Neural cell (in vitro differentiated cells): Measurements from ENCODE around the gene COL27A1. TPM values are rescaled to one million over a fixed set of nuclear protein-coding genes. Genes with fewer than 3 reads are reported as not detected.

Source experiments
- H2AFZ ChIP-seq: fragments of 200-600, 300-800 bp; sonication (generic), shearing (Covaris generic); 2 replicates; pipeline ENCODE4 v1.6.0; 2014; ENCODE audit warnings: low read depth, mild to moderate bottlenecking, antibody characterized with exemption, low read length, moderate library complexity
- H3F3A ChIP-seq: fragments of 200-600 bp; shearing (Covaris generic); 2 replicates; pipeline ENCODE4 v1.6.1; 2016; ENCODE audit warnings: mild to moderate bottlenecking, moderate library complexity, mixed read lengths, antibody characterized with exemption, low read length; ENCODE audit not compliant: insufficient read depth, poor library complexity, severe bottlenecking
- H3K27ac ChIP-seq: fragments of 200-600, 300-800 bp; sonication (generic), shearing (Covaris generic); 2 replicates; pipeline ENCODE4 v1.5.1; 2014; ENCODE audit warnings: mild to moderate bottlenecking, low read length, moderate library complexity
- H3K27me3 ChIP-seq: fragments of 300-800, 200-600 bp; sonication (generic), shearing (Covaris generic); 2 replicates; pipeline ENCODE4 v1.6.0; 2014; ENCODE audit warnings: mild to moderate bottlenecking, low read depth, low read length, moderate library complexity; ENCODE audit not compliant: insufficient read depth
- H3K36me3 ChIP-seq: fragments of 300-800, 200-600 bp; sonication (generic), shearing (Covaris generic); 2 replicates; pipeline ENCODE4 v1.5.1; 2014; ENCODE audit warnings: mild to moderate bottlenecking, antibody characterized with exemption, low read length, moderate library complexity; ENCODE audit not compliant: insufficient read depth
- H3K4me2 ChIP-seq: fragments of 300-800, 200-600 bp; sonication (generic), shearing (Covaris generic); 2 replicates; pipeline ENCODE4 v1.6.0; 2014; ENCODE audit warnings: mild to moderate bottlenecking, low read length
- H3K4me3 ChIP-seq: fragments of 300-800, 200-600 bp; sonication (generic), shearing (Covaris generic); 2 replicates; pipeline ENCODE4 v1.5.1; 2014; ENCODE audit warnings: mild to moderate bottlenecking, low read length, moderate library complexity
- H3K79me2 ChIP-seq: fragments of 200-600 bp; shearing (Covaris generic); replicated peaks from 2 replicates; pipeline ENCODE4 v1.6.0; 2014; ENCODE audit warnings: mild to moderate bottlenecking, low read length, moderate library complexity; ENCODE audit not compliant: insufficient read depth
- H3K9ac ChIP-seq: fragments of 300-800, 200-600 bp; sonication (generic), shearing (Covaris generic); 2 replicates; pipeline ENCODE4 v1.6.1; 2016; ENCODE audit warnings: mild to moderate bottlenecking, low read length, mixed read lengths
- H3K9me2 ChIP-seq: fragments of 200-600 bp; shearing (Covaris generic); 2 replicates; pipeline ENCODE4 v1.6.1; 2016; ENCODE audit warnings: mild to moderate bottlenecking, low read length, mixed read lengths; ENCODE audit not compliant: insufficient read depth
- H3K9me3 ChIP-seq: fragments of 200-600, 300-800 bp; sonication (generic), shearing (Covaris generic); 2 replicates; pipeline ENCODE4 v1.6.1; 2016; ENCODE audit warnings: mild to moderate bottlenecking, mixed run types, low read length, moderate library complexity, mixed read lengths
- H4K20me1 ChIP-seq: fragments of 200-600 bp; shearing (Covaris generic); 2 replicates; pipeline ENCODE4 v1.6.1; 2016; ENCODE audit warnings: mild to moderate bottlenecking, mixed run types; ENCODE audit not compliant: insufficient read depth
- EP300 ChIP-seq: fragments of 450-650 bp; conservative IDR thresholded peaks from 2 replicates; pipeline ENCODE4 v1.6.1; 2014; ENCODE audit warnings: antibody characterized with exemption, mild to moderate bottlenecking, moderate library complexity; ENCODE audit not compliant: poor library complexity, severe bottlenecking
- EZH2 ChIP-seq: fragments of 200-600, 300-800 bp; shearing (Covaris generic), sonication (generic); IDR thresholded peaks from 2 replicates; pipeline ENCODE4 v1.6.1; 2014; ENCODE audit warnings: antibody characterized with exemption, low read length, borderline replicate concordance, mild to moderate bottlenecking; ENCODE audit not compliant: insufficient read depth, poor library complexity, severe bottlenecking
- MXI1 ChIP-seq: fragments of 450-650 bp; conservative IDR thresholded peaks from 2 replicates; pipeline ENCODE4 v1.6.1; 2014; ENCODE audit warnings: antibody characterized with exemption, mild to moderate bottlenecking; ENCODE audit not compliant: poor library complexity, severe bottlenecking
- POLR2AphosphoS5 ChIP-seq: IDR thresholded peaks from 2 replicates; pipeline ENCODE4 v1.6.1; 2012
- RAD21 ChIP-seq: fragments of 450-650 bp; conservative IDR thresholded peaks from 2 replicates; pipeline ENCODE4 v1.6.1; 2014; ENCODE audit warnings: antibody characterized with exemption, mild to moderate bottlenecking, moderate library complexity
- SMC3 ChIP-seq: fragments of 450-650 bp; conservative IDR thresholded peaks from 2 replicates; pipeline ENCODE4 v1.6.1; 2014; ENCODE audit warnings: antibody characterized with exemption, mild to moderate bottlenecking, moderate library complexity; ENCODE audit not compliant: poor library complexity
- TAF1 ChIP-seq: IDR thresholded peaks from 2 replicates; pipeline ENCODE4 v1.6.1; 2012; ENCODE audit warnings: low read depth
- polyA plus RNA-seq: library from polyadenylated mRNA; depleted of rRNA; stranded (reverse); fragments of >200 nt; gene quantifications from 2 replicates; pipeline ENCODE4 v1.2.3, GENCODE V29; 2014
- TF ChIP-seq, protein P1 (sequence below): fragments of 450-650 bp; IDR thresholded peaks from 2 replicates; pipeline ENCODE4 v1.5.1; 2014; ENCODE audit warnings: antibody characterized with exemption, mild to moderate bottlenecking, moderate library complexity; ENCODE audit not compliant: poor library complexity, severe bottlenecking
- TF ChIP-seq, protein P2 (sequence below): IDR thresholded peaks from 2 replicates; pipeline ENCODE4 v1.6.1; 2012; ENCODE audit warnings: borderline replicate concordance

COL27A1 gene
- polyA plus RNA-seq, 1 donor from 2014 or later, result 0.25 TPM

DNA sequence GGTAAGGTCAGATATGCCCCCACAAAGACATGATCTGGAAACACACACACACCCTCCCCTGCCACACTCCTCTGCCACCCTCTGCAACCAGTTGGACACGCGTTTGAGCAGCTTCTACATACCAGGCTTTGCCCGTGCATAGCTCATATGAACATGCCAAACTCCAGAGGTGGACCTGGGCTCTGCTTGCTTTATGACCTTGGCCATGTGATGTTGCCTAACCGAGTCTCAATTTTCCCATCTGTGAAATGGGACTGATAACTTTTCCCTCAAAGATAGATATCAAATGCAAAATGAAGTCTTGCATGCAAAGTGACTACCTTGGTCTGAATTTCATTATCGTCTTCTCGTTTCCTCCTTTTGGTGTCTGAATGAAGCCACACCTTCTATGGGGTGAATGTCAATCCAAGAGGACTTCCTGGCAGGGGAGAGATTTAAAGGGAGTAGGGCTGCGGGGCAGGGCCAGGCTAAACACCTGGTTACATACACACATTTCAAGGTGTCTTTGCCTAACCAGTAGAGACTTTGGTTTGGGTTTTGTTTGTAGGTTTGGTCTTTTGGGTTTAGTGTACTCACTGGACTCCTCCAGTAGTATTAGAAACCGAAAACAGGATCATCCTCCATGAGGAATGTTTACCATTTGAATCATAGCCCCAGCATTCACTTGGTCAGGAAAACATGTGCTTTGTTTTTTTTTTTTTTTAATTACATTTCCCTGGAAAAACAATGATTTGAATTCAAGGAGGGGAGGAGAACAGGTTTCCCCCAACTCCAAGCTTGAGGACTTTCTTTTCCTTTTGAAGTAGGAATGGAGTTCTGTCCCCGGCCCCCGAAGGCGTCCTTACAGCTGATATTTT lies 63.2 kb downstream of the COL27A1 start:
- H3K27ac ChIP-seq, result no peak overlapping the region
- H2AFZ ChIP-seq, result no peak overlapping the region
- H3K27me3 ChIP-seq, result no peaks in the 10 kb centered on the region
- H3K36me3 ChIP-seq, result no peaks in the 10 kb centered on the region
- H3K79me2 ChIP-seq, result no peaks in the 10 kb centered on the region
- no peaks in the 10 kb centered on the region for H3K9me3 ChIP-seq
- H3F3A ChIP-seq, result no peaks in the 10 kb centered on the region
- no peak overlapping the region for H3K4me2 ChIP-seq
- TF ChIP-seq SMC3, result no peak
- TF ChIP-seq MXI1, result no peak
- TF ChIP-seq RAD21, result no peak
- TF ChIP-seq, protein P1, sequence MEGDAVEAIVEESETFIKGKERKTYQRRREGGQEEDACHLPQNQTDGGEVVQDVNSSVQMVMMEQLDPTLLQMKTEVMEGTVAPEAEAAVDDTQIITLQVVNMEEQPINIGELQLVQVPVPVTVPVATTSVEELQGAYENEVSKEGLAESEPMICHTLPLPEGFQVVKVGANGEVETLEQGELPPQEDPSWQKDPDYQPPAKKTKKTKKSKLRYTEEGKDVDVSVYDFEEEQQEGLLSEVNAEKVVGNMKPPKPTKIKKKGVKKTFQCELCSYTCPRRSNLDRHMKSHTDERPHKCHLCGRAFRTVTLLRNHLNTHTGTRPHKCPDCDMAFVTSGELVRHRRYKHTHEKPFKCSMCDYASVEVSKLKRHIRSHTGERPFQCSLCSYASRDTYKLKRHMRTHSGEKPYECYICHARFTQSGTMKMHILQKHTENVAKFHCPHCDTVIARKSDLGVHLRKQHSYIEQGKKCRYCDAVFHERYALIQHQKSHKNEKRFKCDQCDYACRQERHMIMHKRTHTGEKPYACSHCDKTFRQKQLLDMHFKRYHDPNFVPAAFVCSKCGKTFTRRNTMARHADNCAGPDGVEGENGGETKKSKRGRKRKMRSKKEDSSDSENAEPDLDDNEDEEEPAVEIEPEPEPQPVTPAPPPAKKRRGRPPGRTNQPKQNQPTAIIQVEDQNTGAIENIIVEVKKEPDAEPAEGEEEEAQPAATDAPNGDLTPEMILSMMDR, result no peak
- TF ChIP-seq EP300, result no peak
- TF ChIP-seq EZH2, result no peak
- TF ChIP-seq TAF1, result no peak
- no peak for TF ChIP-seq POLR2AphosphoS5
- TF ChIP-seq, protein P2, sequence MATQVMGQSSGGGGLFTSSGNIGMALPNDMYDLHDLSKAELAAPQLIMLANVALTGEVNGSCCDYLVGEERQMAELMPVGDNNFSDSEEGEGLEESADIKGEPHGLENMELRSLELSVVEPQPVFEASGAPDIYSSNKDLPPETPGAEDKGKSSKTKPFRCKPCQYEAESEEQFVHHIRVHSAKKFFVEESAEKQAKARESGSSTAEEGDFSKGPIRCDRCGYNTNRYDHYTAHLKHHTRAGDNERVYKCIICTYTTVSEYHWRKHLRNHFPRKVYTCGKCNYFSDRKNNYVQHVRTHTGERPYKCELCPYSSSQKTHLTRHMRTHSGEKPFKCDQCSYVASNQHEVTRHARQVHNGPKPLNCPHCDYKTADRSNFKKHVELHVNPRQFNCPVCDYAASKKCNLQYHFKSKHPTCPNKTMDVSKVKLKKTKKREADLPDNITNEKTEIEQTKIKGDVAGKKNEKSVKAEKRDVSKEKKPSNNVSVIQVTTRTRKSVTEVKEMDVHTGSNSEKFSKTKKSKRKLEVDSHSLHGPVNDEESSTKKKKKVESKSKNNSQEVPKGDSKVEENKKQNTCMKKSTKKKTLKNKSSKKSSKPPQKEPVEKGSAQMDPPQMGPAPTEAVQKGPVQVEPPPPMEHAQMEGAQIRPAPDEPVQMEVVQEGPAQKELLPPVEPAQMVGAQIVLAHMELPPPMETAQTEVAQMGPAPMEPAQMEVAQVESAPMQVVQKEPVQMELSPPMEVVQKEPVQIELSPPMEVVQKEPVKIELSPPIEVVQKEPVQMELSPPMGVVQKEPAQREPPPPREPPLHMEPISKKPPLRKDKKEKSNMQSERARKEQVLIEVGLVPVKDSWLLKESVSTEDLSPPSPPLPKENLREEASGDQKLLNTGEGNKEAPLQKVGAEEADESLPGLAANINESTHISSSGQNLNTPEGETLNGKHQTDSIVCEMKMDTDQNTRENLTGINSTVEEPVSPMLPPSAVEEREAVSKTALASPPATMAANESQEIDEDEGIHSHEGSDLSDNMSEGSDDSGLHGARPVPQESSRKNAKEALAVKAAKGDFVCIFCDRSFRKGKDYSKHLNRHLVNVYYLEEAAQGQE, result no peak
- no peaks in the 10 kb centered on the region for H4K20me1 ChIP-seq
- no peak overlapping the region for H3K4me3 ChIP-seq
- H3K9me2 ChIP-seq, result no peaks in the 10 kb centered on the region
- H3K9ac ChIP-seq, result no peak overlapping the region

DNA sequence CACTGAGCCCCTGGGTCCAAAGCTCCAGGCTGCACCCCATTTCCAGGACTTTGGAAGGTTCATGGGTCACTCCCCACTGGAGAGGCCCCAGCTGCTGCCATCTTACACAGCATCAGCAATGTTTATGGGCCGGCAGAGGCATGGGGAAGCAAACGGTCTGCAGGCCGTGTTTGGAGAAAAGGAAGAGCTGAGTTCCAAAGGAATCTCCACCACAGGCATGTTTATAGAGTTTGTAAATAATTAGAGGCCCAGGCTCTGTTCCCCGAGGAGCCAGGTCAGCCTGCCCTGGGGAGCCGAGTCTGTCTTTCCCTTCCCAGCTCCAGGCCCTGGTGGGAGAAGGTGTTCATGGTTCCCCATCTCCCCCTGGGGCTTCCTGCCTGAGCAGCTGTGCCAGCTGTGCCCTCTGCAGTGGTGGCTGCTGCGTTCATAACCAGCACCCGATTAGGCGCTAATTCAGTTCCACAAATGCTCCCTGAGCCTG lies 64.8 kb downstream of the COL27A1 start:
- Histone ChIP-seq H3K36me3 (no peaks in the 10 kb centered on the region), H3K27me3 (no peaks in the 10 kb centered on the region), H4K20me1 (no peaks in the 10 kb centered on the region), H3K4me2 (no peak overlapping the region), H3K9me2 (no peaks in the 10 kb centered on the region), H3K27ac (no peak overlapping the region), H2AFZ (no peak overlapping the region), H3K9ac (no peak overlapping the region), H3K79me2 (no peaks in the 10 kb centered on the region), H3F3A (no peaks in the 10 kb centered on the region), H3K4me3 (no peak overlapping the region), H3K9me3 (no peaks in the 10 kb centered on the region)
- TF ChIP-seq MXI1 (no peak), TAF1 (no peak), SMC3 (no peak), EZH2 (no peak), RAD21 (no peak), EP300 (no peak), POLR2AphosphoS5 (no peak)
- TF ChIP-seq, protein P1, result no peak
- TF ChIP-seq, protein P2, result no peak
